ENCODE results near the gene LRRFIP2. TPM values are rescaled to one million over a fixed set of nuclear protein-coding genes. Genes with fewer than 3 reads are reported as not detected.

LRRFIP2 gene
- total RNA-seq, 2 donors from 2014 or later: 32.6 to 34.6 TPM

- Mint-ChIP-seq H3K27me3 (ENCODE audit: insufficient read depth) (no peaks in the 10 kb centered on the region), H3K36me3 (ENCODE audit: low read depth) (peaks cover 12% of the 10 kb centered on the region), H3K4me1 (no peaks in the 10 kb centered on the region), H3K9me3 (no peaks in the 10 kb centered on the region), H3K27ac (no peak overlapping the region), H3K4me3 (no peak overlapping the region)
- no peak for DNase-seq
- no peak for TF ChIP-seq CTCF (conservative IDR thresholded peaks at IDR 0.05)
- WGBS, 2 experiments (ENCODE audit: insufficient coverage in 1 of 2, insufficient read length in 1 of 2): 94 to 100% methylated on average over 1 of the region's 1 CpG
- H3K9me3 ChIP-seq (ENCODE audit: control insufficient read depth, low read length): no peaks in the 10 kb centered on the region
- H3K4me3 ChIP-seq (ENCODE audit: low read length): no peak overlapping the region
- no peaks in the 10 kb centered on the region for H3K27me3 ChIP-seq (ENCODE audit: control insufficient read depth, insufficient read depth, low read length, poor library complexity, severe bottlenecking)
- H3K36me3 ChIP-seq (ENCODE audit: control insufficient read depth, insufficient read depth, low read length): peaks cover 24% of the 10 kb centered on the region
- H3K9ac ChIP-seq (ENCODE audit: extremely low read depth, low read length, poor library complexity, severe bottlenecking): no peak overlapping the region
- H3K4me1 ChIP-seq (ENCODE audit: control insufficient read depth, insufficient read depth, low read length): no peaks in the 10 kb centered on the region
- H3K27ac ChIP-seq (ENCODE audit: low read depth, low read length): no peak overlapping the region
These were observed 34.8 kb downstream of the LRRFIP2 start for GRCh38 chr3:37139567-37140052.

- H3K4me1 Mint-ChIP-seq: no peaks in the 10 kb centered on the region
- Histone ChIP-seq H3K9ac (ENCODE audit: extremely low read depth, low read length, poor library complexity, severe bottlenecking) (no peak overlapping the region), H3K4me1 (ENCODE audit: control insufficient read depth, insufficient read depth, low read length) (no peaks in the 10 kb centered on the region), H3K36me3 (ENCODE audit: control insufficient read depth, insufficient read depth, low read length) (peaks cover 23% of the 10 kb centered on the region), H3K27me3 (ENCODE audit: control insufficient read depth, insufficient read depth, low read length, poor library complexity, severe bottlenecking) (no peaks in the 10 kb centered on the region), H3K9me3 (ENCODE audit: control insufficient read depth, low read length) (no peaks in the 10 kb centered on the region), H3K4me3 (ENCODE audit: low read length) (no peak overlapping the region), H3K27ac (ENCODE audit: low read depth, low read length) (no peak overlapping the region)
- H3K9me3 Mint-ChIP-seq: no peaks in the 10 kb centered on the region
- 83 to 91% methylated on average over 1 to 2 of the region's 2 CpGs for WGBS, 2 experiments (ENCODE audit: insufficient coverage in 1 of 2, insufficient read length in 1 of 2)
- no peaks in the 10 kb centered on the region for H3K27me3 Mint-ChIP-seq (ENCODE audit: insufficient read depth)
- no peak overlapping the region for H3K4me3 Mint-ChIP-seq
- H3K36me3 Mint-ChIP-seq (ENCODE audit: low read depth): peaks cover 12% of the 10 kb centered on the region
- no peak for TF ChIP-seq CTCF (conservative IDR thresholded peaks at IDR 0.05)
- no peak for DNase-seq
- H3K27ac Mint-ChIP-seq: no peak overlapping the region
These were observed 35.6 kb downstream of the LRRFIP2 start for GRCh38 chr3:37138816-37139215.

- H3K9ac ChIP-seq (ENCODE audit: extremely low read depth, low read length, poor library complexity, severe bottlenecking): no peak overlapping the region
- Mint-ChIP-seq H3K4me1 (no peaks in the 10 kb centered on the region), H3K27ac (no peak overlapping the region), H3K36me3 (ENCODE audit: low read depth) (peaks cover 1% of the 10 kb centered on the region), H3K9me3 (no peaks in the 10 kb centered on the region), H3K4me3 (no peak overlapping the region), H3K27me3 (ENCODE audit: insufficient read depth) (no peaks in the 10 kb centered on the region)
- no peak overlapping the region for H3K4me3 ChIP-seq (ENCODE audit: low read length)
- no peak for DNase-seq
- no peaks in the 10 kb centered on the region for H3K27me3 ChIP-seq (ENCODE audit: control insufficient read depth, insufficient read depth, low read length, poor library complexity, severe bottlenecking)
- WGBS, 2 experiments (ENCODE audit: insufficient coverage in 1 of 2, insufficient read length in 1 of 2): 71 to 86% methylated on average over 1 of the region's 1 CpG
- H3K4me1 ChIP-seq (ENCODE audit: control insufficient read depth, insufficient read depth, low read length): no peaks in the 10 kb centered on the region
- H3K9me3 ChIP-seq (ENCODE audit: control insufficient read depth, low read length): no peaks in the 10 kb centered on the region
- peaks cover 10% of the 10 kb centered on the region for H3K36me3 ChIP-seq (ENCODE audit: control insufficient read depth, insufficient read depth, low read length)
- TF ChIP-seq CTCF (conservative IDR thresholded peaks at IDR 0.05): no peak
- H3K27ac ChIP-seq (ENCODE audit: low read depth, low read length): no peak overlapping the region
These were observed 36.9 kb downstream of the LRRFIP2 start for GRCh38 chr3:37137516-37137915.

All from endodermal cell (in vitro differentiated cells).